Skeletal muscle cell (primary cell): ENCODE results near the gene RAB36.
A peak's percentile ranks its signal among the peaks of the same experiment; 100 is the strongest.

Experiments used
- DNase-seq: peaks from one replicate; pipeline ENCODE4 v3.0.0-alpha.2; 2010; ENCODE audit warnings: low read depth
- H3K4me3 ChIP-seq: 2 replicates; pipeline ENCODE4 v1.5.1; 2011; ENCODE audit warnings: low read depth, mild to moderate bottlenecking, control low read depth, low read length, moderate library complexity

The RAB36 gene

DNA sequence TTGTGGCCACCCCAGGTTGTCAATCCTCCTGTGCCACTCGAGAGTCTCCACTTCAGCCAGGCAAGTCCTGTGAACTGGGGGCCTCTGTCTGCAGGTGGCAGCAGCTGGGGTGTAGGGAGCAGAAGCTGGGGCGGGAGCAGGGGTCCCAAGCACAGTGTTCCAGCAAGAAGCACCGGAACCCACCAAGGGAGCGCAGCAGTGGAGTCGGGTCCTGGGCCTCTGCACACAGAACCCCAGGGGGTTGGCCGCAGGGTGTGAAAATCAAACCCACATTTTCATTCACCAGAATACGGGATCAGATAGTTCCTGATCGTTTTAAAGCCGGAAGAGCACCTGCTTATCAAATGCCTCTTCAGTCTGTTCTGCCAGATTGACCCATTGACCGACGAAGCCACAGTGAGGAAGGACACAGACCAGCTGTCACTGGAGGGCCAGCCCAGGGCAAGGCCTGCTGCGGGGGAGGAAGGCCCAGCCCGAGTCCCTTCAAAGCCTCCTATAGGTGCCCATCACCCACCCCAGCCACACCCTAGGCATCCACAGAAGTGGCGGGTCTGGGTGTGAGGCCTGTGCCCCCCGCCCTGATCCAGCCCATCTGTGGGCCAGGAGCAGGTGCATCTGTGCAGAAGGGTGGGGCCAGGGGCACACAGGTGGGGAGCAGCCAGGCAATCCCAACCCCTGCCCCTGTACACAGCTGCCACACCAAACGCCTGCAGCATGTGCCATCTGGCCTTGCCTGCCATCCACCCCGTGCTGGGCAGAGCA is 37.6 kb upstream of the RAB36 start:
- DNase-seq = no peak
- no peak overlapping the region for H3K4me3 ChIP-seq

DNA sequence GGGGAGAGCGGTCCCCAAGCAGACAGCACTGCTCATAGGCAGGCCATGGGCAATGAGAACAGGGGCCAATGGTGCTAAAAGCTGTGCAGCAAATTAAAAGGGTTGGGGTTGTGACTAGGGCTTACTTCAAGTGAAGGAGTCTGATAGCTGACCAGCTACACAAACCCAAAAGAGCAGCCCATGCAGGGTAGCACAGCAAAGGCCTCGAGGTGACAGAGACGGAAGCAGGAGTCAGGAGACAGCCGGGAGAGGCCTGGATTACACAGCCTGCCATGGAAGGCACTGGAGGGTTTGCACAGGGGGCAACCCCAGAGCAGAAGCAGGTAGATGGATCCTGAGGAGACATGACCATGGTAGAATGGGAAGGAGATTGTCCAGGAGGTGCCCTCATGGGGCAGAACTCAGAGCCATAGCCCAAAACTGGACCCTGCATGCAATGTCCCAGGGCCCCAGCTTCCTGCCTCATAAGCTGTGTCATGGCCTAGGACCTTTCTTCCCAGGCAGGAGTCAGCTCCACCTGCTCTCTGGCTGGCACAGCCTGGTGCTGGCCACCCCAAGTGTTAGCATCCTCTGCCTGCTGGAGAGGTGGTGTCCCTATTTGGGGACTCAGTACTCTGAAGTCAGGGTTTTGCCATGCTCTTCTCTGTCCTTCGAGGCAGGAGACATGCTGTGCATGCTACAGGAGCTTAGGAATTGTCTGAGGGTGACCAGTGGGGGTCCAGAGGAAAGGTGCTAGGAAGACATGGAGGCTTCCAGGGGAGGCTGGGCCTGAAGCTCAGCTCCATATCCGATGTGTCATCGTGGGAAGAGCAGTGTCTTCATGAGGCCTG is 36.8 kb upstream of the RAB36 start:
- DNase-seq = no peak
- H3K4me3 ChIP-seq = no peak overlapping the region

DNA sequence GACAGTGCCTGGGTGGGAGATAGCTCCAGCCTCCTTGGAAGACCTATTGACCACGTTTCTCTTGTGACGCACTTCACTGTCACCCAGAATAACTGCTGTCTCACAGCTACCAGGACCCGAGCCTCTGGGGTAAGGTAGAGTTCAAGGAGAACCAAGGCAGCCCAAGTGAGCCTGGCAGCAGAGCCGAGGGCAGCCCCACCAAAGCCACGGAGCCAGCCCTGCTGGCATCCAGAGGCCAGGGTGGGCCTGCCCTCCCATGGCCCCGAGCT is 36.3 kb upstream of the RAB36 start:
- no peak for DNase-seq
- H3K4me3 ChIP-seq = no peak overlapping the region

DNA sequence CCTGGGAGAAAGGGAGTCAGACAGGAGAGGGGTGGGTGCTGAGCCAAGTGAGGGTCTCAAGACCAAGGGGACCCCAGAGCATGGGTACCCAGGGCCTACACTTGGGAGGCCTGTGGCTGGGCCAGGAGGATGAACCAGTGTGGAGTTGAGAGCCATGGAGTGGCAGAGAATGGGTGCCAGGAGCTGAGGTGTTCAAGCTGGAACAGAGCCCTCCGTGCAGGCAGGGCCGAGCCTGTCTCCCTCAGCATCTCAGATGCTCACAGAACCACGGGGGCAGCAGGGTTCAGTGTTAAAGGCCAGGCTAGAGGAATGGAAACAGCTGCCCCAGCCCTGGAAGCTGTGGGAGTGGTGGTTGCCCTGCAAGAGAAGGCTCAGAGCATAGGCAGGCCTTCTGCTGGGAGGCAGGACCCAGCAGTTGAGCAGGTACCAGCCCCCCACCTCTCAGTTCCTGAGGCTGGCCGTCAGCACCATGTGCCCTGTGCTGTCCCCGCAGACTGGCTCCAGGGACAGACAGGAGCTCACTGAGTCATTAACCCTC is 35.8 kb upstream of the RAB36 start:
- H3K4me3 ChIP-seq = no peak overlapping the region
- DNase-seq = no peak

DNA sequence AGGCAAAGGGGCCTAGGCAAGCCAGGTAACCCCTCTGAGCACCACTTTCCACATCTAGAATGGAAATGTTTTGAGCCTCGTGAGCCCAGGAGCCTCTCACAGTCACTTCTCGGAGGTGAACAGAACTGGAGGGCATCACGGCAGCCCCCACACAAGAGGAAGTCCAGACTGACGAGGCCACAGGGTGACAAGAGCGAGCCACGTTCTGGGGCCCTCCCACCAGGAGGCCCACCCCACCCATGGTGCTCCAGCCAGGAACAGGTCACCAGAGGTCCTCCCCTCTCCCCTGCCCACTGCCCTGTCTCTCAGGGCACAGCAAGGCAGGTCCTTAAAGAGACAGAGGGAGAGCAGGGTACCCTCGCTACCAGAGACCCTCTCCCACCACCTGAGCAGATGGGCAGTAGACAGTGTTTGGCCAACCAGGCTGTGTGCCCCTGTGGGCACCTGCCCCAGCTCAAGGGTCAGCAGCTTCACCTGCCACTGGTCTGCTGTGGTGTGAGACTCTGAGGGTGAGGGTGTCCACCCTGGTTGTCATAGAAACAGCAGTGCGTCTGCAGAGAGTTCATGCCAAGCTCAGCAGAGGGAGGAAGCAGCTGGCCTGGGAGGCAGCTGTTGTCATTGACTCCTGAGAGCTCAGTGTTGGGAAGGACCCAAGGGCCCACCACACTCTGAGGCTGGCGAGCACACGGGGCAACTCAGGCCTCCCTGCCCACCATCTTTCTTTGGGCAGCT is 34.9 kb upstream of the RAB36 start:
- no peak overlapping the region for H3K4me3 ChIP-seq
- peak; percentile 46 for DNase-seq

DNA sequence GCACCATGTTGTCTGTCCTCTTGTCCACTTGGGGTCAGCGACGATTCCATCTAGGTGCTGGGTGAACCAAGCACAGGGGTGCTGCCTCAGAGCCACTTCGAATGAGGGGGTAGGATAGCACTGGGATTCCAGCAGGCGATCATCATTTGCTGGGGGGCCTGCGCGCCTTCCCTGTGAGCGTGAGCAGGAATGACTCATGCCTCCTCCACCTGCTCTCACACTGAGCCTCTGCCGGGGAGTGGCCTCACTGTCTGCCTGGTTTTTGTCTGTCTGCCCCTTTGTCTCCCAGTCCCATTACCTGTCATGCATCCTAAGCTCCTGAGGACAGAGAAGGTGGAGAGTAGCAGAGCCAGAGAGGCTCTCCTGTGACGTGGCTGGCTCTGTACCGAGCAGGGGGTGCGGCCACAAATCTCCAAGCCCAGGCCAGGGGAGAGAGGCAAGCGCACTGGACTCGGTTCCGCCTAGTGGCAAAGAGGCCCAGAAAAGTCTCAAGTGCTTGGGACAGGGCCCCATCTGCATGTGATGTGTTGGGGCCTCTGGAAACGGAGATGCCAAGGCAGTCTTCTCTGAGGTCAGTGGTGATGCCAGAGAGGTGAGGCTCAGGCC is 34.3 kb upstream of the RAB36 start:
- no peak overlapping the region for H3K4me3 ChIP-seq
- peak; percentile 14 for DNase-seq

DNA sequence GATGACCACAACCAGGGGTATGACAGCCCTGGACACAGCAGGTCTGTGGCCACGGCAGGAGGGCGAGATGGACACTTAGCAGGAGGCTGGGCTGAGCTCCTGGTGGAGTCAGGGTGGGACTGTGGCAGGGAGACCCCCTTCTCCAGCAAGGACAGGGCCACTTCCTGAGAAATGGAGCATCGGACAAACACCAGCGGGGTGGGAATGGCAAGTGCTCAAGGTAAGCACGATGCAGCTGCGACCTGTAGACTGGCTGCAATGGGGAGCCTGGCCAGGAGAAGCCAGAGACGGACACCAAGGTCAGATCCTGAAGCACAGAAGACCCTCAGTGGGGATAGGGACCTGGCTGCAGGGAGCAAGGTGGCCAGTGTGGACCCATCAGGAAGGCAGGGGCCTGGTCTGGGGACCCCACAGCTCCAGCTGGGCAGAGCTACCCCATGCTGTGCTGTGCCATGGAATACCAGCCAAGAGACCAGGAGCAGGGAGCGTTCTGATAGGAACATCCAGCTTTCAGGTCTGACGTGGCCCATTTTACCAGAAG is 32.7 kb upstream of the RAB36 start:
- no peak overlapping the region for H3K4me3 ChIP-seq

DNA sequence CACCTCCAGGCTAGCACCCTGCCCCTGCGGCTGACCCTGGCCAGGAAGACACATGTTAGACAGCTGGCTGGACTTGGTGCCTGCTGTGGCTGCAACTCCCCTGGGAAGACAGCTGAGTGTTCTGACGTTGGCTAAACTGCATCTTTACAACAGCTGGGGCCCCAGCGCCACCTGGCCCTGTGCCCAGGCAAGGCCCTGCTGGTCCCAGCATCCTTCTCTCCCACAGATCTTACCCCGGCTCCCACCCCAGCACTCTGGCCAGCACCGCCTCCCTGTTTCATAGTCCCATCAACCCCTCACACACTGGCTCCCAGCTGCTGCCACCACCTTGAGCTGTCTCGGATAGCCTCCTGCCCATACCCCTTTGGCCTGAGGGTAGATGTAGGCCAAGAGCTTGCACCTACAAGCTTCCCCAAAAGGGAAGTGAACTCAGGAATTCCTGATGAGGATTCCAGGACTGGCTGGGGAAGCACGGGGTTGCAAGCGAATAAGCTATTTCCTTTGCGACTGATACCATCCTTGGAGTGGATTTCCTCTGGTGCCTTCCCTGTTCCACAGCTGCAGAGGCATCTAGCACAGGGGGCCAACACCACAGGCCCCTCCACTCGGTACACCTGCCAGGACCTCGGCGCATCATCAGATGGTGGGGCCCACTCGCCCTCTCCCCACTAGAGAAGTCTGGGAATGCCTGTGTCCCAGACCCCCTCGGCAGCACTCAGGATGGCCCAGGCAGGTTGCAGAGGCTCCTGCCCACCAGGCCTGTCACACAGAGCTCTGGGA is 32.0 kb upstream of the RAB36 start:
- H3K4me3 ChIP-seq = no peak overlapping the region
- peak; percentile 62 for DNase-seq

More for the DNA sequence above, 32.7 kb upstream of the RAB36 start:
- no peak for DNase-seq

DNA sequence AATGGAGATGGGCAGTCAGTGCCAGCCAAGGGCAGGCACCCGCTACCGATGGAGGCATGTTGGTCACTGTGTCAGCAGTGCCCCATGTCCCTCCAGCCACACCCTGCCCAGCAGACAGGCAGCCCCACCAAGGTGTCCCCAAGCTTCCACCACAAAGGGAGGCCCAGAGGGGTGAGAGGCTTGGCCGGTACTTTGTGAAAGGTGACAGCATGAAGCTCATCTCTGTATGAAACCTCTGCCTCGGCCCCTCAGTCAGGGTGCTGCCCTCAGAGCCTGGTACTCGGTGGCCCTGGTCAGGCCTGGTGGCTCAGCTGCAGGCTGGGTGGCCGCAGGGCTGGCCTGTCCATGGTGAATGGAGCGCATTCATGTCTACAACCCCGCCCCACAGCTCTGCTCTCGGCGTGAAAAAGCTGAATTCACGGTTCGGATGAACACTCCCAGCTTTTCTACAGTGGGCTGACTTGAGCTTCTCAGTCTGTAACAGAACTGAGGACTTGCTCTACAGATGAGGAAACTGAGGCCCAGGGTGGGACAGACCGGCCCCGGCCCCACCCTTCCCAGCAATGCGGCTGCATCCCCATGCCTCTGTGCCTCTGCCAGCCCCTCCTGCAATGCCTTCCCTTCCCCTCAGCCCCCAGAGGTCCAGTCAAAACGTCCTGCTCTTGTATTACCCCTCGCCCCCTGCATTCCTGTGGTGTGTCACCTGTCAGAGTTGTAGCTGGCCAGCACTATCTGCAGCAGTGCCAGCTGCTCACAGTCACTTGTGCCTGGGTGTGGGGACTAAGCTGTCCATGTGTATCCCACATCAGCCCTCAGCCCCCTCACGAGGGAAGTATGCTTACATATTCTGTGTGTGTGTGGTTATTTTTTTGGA is 31.2 kb upstream of the RAB36 start:
- no peak overlapping the region for H3K4me3 ChIP-seq
- DNase-seq = peak; percentile 68

DNA sequence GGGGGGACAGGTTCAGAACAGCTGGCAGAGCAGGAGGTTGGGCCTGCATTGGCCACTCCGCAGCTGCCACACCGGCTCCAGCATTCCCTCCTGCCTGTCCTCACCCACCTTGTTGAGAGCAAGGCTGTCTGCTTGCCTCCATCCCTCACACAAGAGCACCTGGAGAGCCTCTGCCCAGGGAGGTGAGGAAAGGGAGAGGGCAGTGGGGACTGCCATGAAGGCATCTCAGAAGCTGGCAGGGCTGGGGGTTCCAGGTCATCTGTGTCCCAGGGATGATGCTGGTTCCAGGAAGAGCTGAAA is 30.6 kb upstream of the RAB36 start:
- no peak for DNase-seq
- H3K4me3 ChIP-seq = no peak overlapping the region

DNA sequence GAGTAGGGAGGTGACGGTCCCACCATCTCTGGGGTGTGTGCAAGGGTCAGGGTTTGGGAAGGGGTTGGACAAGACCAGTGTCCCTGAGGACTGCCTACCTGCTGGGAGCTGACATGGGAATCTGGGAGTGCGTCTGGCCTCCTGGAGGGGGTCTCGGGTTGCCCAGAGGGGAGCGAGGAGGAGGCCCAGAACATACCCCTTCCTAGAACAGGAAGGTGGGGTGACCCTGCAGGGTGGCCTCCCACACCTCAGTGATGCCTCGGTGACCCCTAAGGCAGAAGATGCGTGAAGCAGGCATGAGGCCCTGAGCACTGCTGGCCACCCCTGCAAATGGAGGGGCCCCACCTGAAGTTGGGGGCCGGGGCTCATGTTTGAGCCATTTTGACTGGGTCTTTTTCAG is 29.9 kb upstream of the RAB36 start:
- no peak for DNase-seq
- no peak overlapping the region for H3K4me3 ChIP-seq

DNA sequence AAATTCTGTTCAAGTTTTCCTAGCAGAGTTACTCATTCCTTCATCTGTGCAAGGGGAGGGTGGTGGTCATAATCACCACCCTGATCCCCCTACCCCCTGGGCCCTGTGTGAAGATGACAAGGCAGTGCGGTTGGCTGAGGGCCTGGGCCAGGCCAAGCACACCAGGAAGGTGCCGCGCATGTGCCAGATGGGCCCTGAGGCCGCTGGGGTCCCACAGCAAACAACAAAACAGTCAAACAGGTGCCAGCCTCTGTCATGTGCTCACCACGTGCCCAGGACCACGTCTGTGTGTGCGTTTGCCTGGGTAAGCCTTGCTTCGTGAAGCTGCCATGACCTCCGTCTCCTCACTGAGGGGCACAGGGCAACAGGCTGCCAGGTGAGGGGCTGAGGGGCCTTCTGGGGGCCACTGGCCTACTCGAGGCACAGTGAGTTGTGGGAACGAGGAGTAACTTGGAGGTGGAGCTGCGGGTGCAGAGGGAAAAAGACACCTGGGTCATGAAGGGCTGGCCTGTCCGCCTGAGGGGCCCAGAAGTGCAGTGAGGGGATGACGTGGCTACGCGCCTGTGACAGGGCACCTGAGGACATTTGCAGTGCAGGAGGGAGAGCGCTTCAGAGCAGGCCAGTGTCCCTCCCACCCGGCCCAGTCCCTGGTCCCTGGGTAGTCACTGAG is 29.3 kb upstream of the RAB36 start:
- H3K4me3 ChIP-seq = no peak overlapping the region

DNA sequence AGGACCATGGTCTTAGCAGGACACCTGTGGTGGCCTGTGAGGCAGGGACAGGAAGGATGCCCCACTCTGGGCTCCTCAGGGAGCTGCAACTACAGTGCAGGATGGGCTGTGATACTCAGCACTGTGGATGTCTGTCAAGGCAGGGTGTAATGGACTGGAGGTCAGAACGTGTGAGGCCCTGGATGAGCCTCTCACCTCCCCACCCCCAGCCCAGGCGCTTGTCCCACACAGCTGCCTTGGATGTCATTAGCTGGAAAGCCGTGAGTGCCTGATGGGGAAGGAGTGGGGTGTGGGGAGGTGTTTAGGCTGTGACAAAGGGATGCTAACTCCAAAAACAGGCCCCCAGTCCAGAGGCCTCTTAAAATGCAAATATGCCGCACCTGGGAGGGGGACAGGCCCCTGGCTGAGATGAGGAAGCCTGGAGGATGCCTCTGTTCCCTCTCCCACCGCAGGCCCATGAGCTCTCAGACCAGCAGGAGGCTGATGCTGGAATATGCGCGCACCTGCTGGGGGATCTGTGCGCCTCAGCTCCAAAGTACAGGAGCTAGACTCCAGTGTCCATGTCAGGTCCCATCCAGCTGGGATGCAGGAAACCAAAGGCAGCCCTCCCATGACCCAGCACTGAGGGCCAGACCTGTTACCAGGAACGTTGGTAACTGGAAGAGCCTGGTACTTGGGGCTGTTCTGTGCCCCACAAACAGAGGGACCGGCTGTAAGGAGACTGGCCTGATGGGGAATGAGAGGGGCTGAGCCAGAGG is 28.6 kb upstream of the RAB36 start:
- no peak for DNase-seq
- no peak overlapping the region for H3K4me3 ChIP-seq

More for the DNA sequence above, 29.3 kb upstream of the RAB36 start:
- no peak for DNase-seq

DNA sequence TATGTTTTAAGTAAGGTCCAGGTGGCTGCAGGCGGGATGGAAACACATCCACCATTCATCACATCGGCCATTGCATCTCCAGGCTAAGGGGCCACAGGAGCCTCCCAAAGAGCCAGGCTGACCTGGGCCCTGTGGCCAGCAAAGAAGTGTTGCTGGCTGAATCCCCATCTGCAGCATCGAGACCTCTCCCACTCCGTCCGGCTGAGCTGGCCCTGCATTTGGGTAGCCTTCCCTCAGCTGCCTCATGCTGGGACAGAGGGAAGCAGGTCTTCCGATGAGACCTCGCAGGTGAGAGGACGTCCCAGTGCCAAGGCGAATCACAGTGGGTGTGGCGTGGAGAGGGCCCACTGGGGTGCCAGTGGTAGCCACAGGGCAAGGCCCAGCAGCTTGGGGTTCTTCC is 28.0 kb upstream of the RAB36 start:
- DNase-seq = no peak

DNA sequence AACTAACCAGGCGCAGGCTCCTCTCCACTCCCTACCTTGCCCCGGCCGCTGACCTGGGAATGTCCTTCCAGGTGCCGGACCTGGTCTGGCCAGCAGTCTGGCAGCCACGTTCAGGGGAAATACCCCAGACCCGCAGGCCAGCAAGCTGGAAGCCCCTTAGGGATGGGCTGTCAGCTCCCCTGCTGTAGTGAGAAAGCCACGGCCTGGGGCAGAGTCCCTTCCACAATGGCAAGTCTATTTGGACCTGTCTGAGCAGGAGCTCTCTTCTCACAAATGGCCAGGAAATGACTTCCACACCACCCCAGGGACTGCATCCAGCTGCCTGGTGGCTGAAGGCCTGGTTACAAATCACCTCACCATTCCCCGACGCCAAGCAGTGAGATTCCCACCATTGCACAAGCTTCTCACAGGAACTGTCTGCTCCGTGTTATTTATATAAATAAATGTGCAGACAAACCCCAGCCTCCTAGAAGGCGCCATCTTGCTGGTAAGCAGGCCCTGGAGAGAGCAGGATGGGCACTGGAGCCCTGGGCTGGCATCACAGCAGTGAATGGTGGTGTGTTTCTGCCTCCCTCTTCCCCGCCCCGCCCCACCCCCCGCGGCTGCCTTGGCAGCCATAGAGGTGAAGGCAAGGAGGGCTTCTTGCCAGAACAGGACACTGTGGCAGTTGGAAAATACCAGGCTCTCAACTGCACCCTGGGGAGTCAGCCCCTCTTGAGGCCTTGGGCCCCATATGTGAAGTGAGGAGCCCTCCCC is 27.2 kb upstream of the RAB36 start:
- no peak for DNase-seq
- no peak overlapping the region for H3K4me3 ChIP-seq

More for the DNA sequence above, 28.0 kb upstream of the RAB36 start:
- no peak overlapping the region for H3K4me3 ChIP-seq
